ENCODE results near the gene TSLP.
A peak's percentile ranks its signal among the peaks of the same experiment; 100 is the strongest.

TSLP gene

GRCh38 chr5:111071413-111071812, at the start of gene TSLP:
Gene TSLP (plus strand): TSS chr5:111071713. CDS start chr5:111071891, 178 bp downstream.
- DNase-seq (ENCODE audit: low read depth) = no peak
- no peak for TF ChIP-seq CTCF (IDR thresholded peaks at IDR 0.05; ENCODE audit: insufficient read depth, low read depth, low read length, missing control alignments)
- H3K4me3 ChIP-seq (ENCODE audit: low read length) = no peak within 1 kb of the TSS

- no peak for TF ChIP-seq CTCF (IDR thresholded peaks at IDR 0.05; ENCODE audit: insufficient read depth, low read depth, low read length, missing control alignments)
Observed at GRCh38 chr5:111022301-111022700, 49.2 kb upstream of the TSLP start.

GRCh38 chr5:111028865-111029264, 42.6 kb upstream of the TSLP start:
- peak; percentile 70 for DNase-seq (ENCODE audit: low read depth)
- H3K4me3 ChIP-seq (ENCODE audit: low read length) = no peak overlapping the region
- no peak for TF ChIP-seq CTCF (IDR thresholded peaks at IDR 0.05; ENCODE audit: insufficient read depth, low read depth, low read length, missing control alignments)

More at GRCh38 chr5:111022301-111022700, 49.2 kb upstream of the TSLP start:
- H3K4me3 ChIP-seq (ENCODE audit: low read length) = no peak overlapping the region
- no peak for DNase-seq (ENCODE audit: low read depth)

- TF ChIP-seq CTCF (IDR thresholded peaks at IDR 0.05; ENCODE audit: insufficient read depth, low read depth, low read length, missing control alignments) = no peak
- DNase-seq (ENCODE audit: low read depth) = peak; percentile 5
- no peak overlapping the region for H3K4me3 ChIP-seq (ENCODE audit: low read length)
Observed at GRCh38 chr5:111043712-111044506, 27.6 kb upstream of the TSLP start.

GRCh38 chr5:111058064-111058463, 13.4 kb upstream of the TSLP start:
- TF ChIP-seq CTCF (IDR thresholded peaks at IDR 0.05; ENCODE audit: insufficient read depth, low read depth, low read length, missing control alignments) = no peak
- DNase-seq (ENCODE audit: low read depth) = no peak
- no peak overlapping the region for H3K4me3 ChIP-seq (ENCODE audit: low read length)

GRCh38 chr5:111060169-111060568, 11.3 kb upstream of the TSLP start:
- H3K4me3 ChIP-seq (ENCODE audit: low read length) = no peak overlapping the region
- DNase-seq (ENCODE audit: low read depth) = no peak
- no peak for TF ChIP-seq CTCF (IDR thresholded peaks at IDR 0.05; ENCODE audit: insufficient read depth, low read depth, low read length, missing control alignments)

- DNase-seq (ENCODE audit: low read depth) = peak; percentile 17
- no peak for TF ChIP-seq CTCF (IDR thresholded peaks at IDR 0.05; ENCODE audit: insufficient read depth, low read depth, low read length, missing control alignments)
- H3K4me3 ChIP-seq (ENCODE audit: low read length) = no peak overlapping the region
Observed at GRCh38 chr5:111061618-111062017, 9.9 kb upstream of the TSLP start.

Data from epithelial cell of esophagus (primary cell).